ENCODE measurements around the gene CEP152.

Gene CEP152

DNA sequence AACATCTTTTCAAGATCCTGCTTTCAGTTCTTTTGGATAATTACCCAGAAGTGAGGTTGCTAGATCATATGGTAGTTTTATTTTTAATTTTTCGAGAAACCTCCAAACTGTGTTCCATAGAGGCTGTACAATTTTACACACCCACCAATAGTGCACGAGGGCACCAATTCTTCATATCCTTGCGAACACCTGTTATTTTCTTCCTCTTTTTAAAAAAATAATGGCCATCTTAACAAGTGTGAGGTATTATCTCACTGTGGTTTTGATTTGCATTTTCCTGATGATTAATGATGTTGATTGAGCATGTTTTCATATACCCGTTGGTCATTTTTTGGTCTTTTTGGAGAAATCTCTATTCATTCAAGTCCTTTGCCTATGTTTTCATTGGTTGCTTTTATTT lies 17.6 kb upstream of the CEP152 start:
- Histone ChIP-seq H3K9me3 (ENCODE audit: control insufficient read depth, insufficient read depth, low read depth, low read length) (no peaks in the 10 kb centered on the region), H3K4me1 (ENCODE audit: control insufficient read depth, insufficient read depth, low read length) (no peaks in the 10 kb centered on the region), H3K27ac (ENCODE audit: extremely low read depth, low read depth, low read length) (no peak overlapping the region), H3K4me3 (ENCODE audit: low read depth, low read length) (no peak overlapping the region), H3K36me3 (ENCODE audit: control insufficient read depth in 2 of 2, insufficient read depth in 1 of 2, low read length in 2 of 2) (no peaks in the 10 kb centered on the region)
- POLR2A ChIA-PET = no interaction called here
- CTCF ChIA-PET = no interaction called here
- no peak for TF ChIP-seq ZNF521 (tag by site-specific recombination; IDR thresholded peaks at IDR 0.05)
- TF ChIP-seq, protein P1, sequence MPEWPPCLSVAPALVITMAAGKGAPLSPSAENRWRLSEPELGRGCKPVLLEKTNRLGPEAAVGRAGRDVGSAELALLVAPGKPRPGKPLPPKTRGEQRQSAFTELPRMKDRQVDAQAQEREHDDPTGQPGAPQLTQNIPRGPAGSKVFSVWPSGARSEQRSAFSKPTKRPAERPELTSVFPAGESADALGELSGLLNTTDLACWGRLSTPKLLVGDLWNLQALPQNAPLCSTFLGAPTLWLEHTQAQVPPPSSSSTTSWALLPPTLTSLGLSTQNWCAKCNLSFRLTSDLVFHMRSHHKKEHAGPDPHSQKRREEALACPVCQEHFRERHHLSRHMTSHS (tag by site-specific recombination; IDR thresholded peaks at IDR 0.05) = no peak

DNA sequence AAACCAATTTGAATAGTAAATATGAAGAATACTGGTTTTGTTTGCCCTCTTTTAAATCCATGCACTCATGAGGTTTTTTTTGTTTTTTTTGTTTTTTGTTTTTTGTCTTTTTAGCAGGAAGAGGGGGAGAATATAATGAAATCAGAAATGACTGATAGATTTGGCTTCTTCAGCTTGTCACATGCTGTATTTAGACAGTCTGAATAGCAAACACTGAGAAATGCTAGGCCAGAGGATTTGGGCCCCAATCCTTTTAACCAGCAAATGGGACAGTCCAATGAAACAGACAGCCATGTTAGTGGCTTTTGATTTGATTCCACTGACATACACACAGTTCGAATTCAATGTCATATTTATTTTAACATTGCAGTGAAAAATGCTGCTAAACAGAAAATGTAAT lies 14.2 kb upstream of the CEP152 start:
- TF ChIP-seq ZNF660 (tag by site-specific recombination; IDR thresholded peaks at IDR 0.05) (no peak), ZXDB (tag by site-specific recombination; IDR thresholded peaks at IDR 0.05) (no peak), MZF1 (tag by site-specific recombination; IDR thresholded peaks at IDR 0.05; ENCODE audit: borderline replicate concordance) (no peak), HOXD13 (CRISPR knock-in tag; IDR thresholded peaks at IDR 0.05; ENCODE audit: borderline replicate concordance) (no peak), ZNF521 (tag by site-specific recombination; IDR thresholded peaks at IDR 0.05) (no peak), ZNF677 (tag by site-specific recombination; IDR thresholded peaks at IDR 0.05) (no peak), ZNF350 (tag by site-specific recombination; IDR thresholded peaks at IDR 0.05) (no peak), ZNF416 (tag by site-specific recombination; IDR thresholded peaks at IDR 0.05) (no peak), ZNF366 (tag by site-specific recombination; conservative IDR thresholded peaks at IDR 0.05) (no peak), SCRT2 (tag by site-specific recombination; IDR thresholded peaks at IDR 0.05) (no peak), KLF10 (tag by site-specific recombination; IDR thresholded peaks at IDR 0.05) (no peak), KLF16 (tag by site-specific recombination; IDR thresholded peaks at IDR 0.05) (no peak)
- TF ChIP-seq, protein P2, sequence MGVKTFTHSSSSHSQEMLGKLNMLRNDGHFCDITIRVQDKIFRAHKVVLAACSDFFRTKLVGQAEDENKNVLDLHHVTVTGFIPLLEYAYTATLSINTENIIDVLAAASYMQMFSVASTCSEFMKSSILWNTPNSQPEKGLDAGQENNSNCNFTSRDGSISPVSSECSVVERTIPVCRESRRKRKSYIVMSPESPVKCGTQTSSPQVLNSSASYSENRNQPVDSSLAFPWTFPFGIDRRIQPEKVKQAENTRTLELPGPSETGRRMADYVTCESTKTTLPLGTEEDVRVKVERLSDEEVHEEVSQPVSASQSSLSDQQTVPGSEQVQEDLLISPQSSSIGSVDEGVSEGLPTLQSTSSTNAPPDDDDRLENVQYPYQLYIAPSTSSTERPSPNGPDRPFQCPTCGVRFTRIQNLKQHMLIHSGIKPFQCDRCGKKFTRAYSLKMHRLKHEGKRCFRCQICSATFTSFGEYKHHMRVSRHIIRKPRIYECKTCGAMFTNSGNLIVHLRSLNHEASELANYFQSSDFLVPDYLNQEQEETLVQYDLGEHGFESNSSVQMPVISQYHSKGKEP (tag by site-specific recombination; IDR thresholded peaks at IDR 0.05) = no peak
- TF ChIP-seq, protein P3, sequence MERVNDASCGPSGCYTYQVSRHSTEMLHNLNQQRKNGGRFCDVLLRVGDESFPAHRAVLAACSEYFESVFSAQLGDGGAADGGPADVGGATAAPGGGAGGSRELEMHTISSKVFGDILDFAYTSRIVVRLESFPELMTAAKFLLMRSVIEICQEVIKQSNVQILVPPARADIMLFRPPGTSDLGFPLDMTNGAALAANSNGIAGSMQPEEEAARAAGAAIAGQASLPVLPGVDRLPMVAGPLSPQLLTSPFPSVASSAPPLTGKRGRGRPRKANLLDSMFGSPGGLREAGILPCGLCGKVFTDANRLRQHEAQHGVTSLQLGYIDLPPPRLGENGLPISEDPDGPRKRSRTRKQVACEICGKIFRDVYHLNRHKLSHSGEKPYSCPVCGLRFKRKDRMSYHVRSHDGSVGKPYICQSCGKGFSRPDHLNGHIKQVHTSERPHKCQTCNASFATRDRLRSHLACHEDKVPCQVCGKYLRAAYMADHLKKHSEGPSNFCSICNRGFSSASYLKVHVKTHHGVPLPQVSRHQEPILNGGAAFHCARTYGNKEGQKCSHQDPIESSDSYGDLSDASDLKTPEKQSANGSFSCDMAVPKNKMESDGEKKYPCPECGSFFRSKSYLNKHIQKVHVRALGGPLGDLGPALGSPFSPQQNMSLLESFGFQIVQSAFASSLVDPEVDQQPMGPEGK (tag by site-specific recombination; IDR thresholded peaks at IDR 0.05) = no peak
- TF ChIP-seq, protein P4, sequence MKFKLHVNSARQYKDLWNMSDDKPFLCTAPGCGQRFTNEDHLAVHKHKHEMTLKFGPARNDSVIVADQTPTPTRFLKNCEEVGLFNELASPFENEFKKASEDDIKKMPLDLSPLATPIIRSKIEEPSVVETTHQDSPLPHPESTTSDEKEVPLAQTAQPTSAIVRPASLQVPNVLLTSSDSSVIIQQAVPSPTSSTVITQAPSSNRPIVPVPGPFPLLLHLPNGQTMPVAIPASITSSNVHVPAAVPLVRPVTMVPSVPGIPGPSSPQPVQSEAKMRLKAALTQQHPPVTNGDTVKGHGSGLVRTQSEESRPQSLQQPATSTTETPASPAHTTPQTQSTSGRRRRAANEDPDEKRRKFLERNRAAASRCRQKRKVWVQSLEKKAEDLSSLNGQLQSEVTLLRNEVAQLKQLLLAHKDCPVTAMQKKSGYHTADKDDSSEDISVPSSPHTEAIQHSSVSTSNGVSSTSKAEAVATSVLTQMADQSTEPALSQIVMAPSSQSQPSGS (tag by site-specific recombination; IDR thresholded peaks at IDR 0.05; ENCODE audit: low read depth) = no peak
- TF ChIP-seq, protein P5, sequence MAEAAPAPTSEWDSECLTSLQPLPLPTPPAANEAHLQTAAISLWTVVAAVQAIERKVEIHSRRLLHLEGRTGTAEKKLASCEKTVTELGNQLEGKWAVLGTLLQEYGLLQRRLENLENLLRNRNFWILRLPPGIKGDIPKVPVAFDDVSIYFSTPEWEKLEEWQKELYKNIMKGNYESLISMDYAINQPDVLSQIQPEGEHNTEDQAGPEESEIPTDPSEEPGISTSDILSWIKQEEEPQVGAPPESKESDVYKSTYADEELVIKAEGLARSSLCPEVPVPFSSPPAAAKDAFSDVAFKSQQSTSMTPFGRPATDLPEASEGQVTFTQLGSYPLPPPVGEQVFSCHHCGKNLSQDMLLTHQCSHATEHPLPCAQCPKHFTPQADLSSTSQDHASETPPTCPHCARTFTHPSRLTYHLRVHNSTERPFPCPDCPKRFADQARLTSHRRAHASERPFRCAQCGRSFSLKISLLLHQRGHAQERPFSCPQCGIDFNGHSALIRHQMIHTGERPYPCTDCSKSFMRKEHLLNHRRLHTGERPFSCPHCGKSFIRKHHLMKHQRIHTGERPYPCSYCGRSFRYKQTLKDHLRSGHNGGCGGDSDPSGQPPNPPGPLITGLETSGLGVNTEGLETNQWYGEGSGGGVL (tag by site-specific recombination; IDR thresholded peaks at IDR 0.05) = no peak
- TF ChIP-seq, protein P6, sequence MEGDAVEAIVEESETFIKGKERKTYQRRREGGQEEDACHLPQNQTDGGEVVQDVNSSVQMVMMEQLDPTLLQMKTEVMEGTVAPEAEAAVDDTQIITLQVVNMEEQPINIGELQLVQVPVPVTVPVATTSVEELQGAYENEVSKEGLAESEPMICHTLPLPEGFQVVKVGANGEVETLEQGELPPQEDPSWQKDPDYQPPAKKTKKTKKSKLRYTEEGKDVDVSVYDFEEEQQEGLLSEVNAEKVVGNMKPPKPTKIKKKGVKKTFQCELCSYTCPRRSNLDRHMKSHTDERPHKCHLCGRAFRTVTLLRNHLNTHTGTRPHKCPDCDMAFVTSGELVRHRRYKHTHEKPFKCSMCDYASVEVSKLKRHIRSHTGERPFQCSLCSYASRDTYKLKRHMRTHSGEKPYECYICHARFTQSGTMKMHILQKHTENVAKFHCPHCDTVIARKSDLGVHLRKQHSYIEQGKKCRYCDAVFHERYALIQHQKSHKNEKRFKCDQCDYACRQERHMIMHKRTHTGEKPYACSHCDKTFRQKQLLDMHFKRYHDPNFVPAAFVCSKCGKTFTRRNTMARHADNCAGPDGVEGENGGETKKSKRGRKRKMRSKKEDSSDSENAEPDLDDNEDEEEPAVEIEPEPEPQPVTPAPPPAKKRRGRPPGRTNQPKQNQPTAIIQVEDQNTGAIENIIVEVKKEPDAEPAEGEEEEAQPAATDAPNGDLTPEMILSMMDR (tag by site-specific recombination; IDR thresholded peaks at IDR 0.05) = no peak
- CTCF ChIA-PET = no interaction called here
- Histone ChIP-seq H3K27ac (ENCODE audit: extremely low read depth, low read depth, low read length) (no peak overlapping the region), H3K4me3 (ENCODE audit: low read depth, low read length) (no peak overlapping the region), H3K36me3 (ENCODE audit: control insufficient read depth in 2 of 2, insufficient read depth in 1 of 2, low read length in 2 of 2) (no peaks in the 10 kb centered on the region), H3K9me3 (ENCODE audit: control insufficient read depth, insufficient read depth, low read depth, low read length) (no peaks in the 10 kb centered on the region), H3K4me1 (ENCODE audit: control insufficient read depth, insufficient read depth, low read length) (no peaks in the 10 kb centered on the region)
- POLR2A ChIA-PET = no interaction called here

Data from HEK293 (cell line).